ENCODE results near the gene WDFY3. TPM values are rescaled to one million over a fixed set of nuclear protein-coding genes. Genes with fewer than 3 reads are reported as not detected.

Gene WDFY3
- total RNA-seq, 1 experiment from 2014 or later, result 39.9 TPM

DNA sequence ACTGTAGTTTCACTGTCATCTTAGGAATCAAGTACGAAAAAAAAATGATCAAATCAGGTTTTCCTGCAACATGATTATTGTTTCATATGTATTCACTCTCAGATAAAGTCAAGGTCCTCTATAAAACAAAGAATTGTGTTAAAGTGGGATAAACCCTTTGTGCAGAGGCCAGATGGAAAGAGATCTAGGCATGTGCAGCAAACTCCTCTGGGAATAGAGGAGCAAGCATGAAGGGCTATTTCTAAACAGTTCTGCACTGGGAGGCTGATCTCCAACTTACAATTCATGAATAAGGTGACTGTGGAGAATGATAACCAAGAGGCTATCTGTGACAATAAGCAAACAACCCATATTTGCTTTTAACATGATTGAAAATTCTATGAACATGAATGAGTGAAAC is 2.4 kb upstream of the WDFY3 start:
- TF ChIP-seq SRF (IDR thresholded peaks at IDR 0.05; ENCODE audit: low read depth) (no peak), EGR1 (IDR thresholded peaks at IDR 0.05; ENCODE audit: low read depth) (no peak), CTCF (IDR thresholded peaks at IDR 0.05 in 2 of 3, conservative IDR thresholded peaks at IDR 0.05 in 1 of 3; ENCODE audit: borderline replicate concordance in 1 of 3, insufficient read depth in 1 of 3, low read depth in 2 of 3, low read length in 2 of 3) (no peak), JUND (IDR thresholded peaks at IDR 0.05) (no peak), YY1 (IDR thresholded peaks at IDR 0.05; ENCODE audit: extremely low read depth, insufficient replicate concordance, low read depth, low read length) (no peak)
- H4K20me1 ChIP-seq (ENCODE audit: insufficient read depth), result no peaks in the 10 kb centered on the region
- no peaks in the 10 kb centered on the region for H3K27me3 ChIP-seq (ENCODE audit: insufficient read depth, low read length)
- no peaks in the 10 kb centered on the region for H3K9me2 ChIP-seq (ENCODE audit: insufficient read depth)
- no peak overlapping the region for H3K4me3 ChIP-seq (replicated peaks in 1 of 2; ENCODE audit: low read depth in 1 of 2, low read length in 2 of 2)
- no peak for DNase-seq (ENCODE audit: low read depth, low spot score)
- POLR2A ChIA-PET, result no interaction called here
- H3K4me2 ChIP-seq (ENCODE audit: low read length), result no peak overlapping the region
- H3K79me2 ChIP-seq (ENCODE audit: insufficient read depth, low read length), result peaks cover 18% of the 10 kb centered on the region
- H3K27ac ChIP-seq (ENCODE audit: low read depth, low read length), result no peak overlapping the region
- H3K4me1 ChIP-seq (ENCODE audit: control insufficient read depth in 1 of 2, insufficient read depth in 2 of 2, low read length in 2 of 2), result peaks cover 4 to 18% of the 10 kb centered on the region in 2 experiments; a peak in 3 of 4 replicates
- no peak overlapping the region for H3K9ac ChIP-seq (ENCODE audit: low read length)
- H2AFZ ChIP-seq (ENCODE audit: low read depth, low read length, poor library complexity, severe bottlenecking), result no peak overlapping the region
- intact Hi-C loops (cut with micrococcal nuclease), result no loop called here
- CTCF ChIA-PET, result no interaction called here
- no TSS peak for BruUV-seq (replicated peaks)
- H3K9me3 ChIP-seq (ENCODE audit: control insufficient read depth in 1 of 2, insufficient read depth in 1 of 2, low read depth in 1 of 2, low read length in 2 of 2), result no peaks in the 10 kb centered on the region
- RAD21 ChIA-PET (ENCODE audit: low non-redundant PET in 1 of 2, low total read pairs in 2 of 2, uncharacterized antibody in 2 of 2, unreplicated experiment in 2 of 2), result no interaction called here
- ATAC-seq, result no peak
- H3K36me3 ChIP-seq (ENCODE audit: control insufficient read depth in 1 of 2, insufficient read depth in 2 of 2, low read length in 2 of 2), result no peaks in the 10 kb centered on the region

DNA sequence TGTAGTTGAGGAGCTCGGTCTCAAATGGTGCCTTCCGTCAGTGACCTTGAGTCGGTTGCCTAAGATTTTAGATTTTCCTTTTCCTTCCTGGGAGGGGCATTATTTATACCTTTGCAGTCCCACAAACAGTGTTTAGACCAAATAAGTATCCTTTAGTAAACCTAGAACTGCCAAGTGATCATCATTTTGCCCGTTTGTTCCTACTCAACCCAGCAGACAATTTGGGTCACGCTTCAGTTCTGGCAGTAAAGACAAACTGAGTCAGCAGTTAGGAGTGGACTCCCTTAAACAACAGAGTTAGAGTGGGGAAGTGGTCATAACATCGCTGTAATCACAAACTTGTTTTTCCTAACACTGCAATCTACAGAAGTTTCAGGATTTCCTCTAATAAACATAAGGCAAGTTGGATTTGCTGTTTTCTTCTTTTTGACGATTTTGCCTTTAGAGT is 777 bp upstream of the WDFY3 start:
- H3K9me2 ChIP-seq (ENCODE audit: insufficient read depth), result no peaks in the 10 kb centered on the region
- H3K9me3 ChIP-seq (ENCODE audit: control insufficient read depth in 1 of 2, insufficient read depth in 1 of 2, low read depth in 1 of 2, low read length in 2 of 2), result no peaks in the 10 kb centered on the region
- H3K9ac ChIP-seq (ENCODE audit: low read length), result peak overlapping the region; percentile 72
- H3K27me3 ChIP-seq (ENCODE audit: insufficient read depth, low read length), result no peaks in the 10 kb centered on the region
- ChIA-PET RAD21 (ENCODE audit: low non-redundant PET in 1 of 2, low total read pairs in 2 of 2, uncharacterized antibody in 2 of 2, unreplicated experiment in 2 of 2) (interaction anchor here (0.6 to 1.0 kb wide), 3 partner anchors 217 to 388 kb away, joined by 3 read pairs; no protein-coding TSS in a partner anchor), POLR2A (interaction anchor here (0.6 kb wide), 1 partner anchor 239 kb away, joined by 3 read pairs; no protein-coding TSS in a partner anchor), CTCF (interaction anchor here (1.5 to 1.8 kb wide), 2 partner anchors 216 to 388 kb away, joined by 3 to 12 read pairs; no protein-coding TSS in a partner anchor)
- BruUV-seq (replicated peaks), result no TSS peak
- peak overlapping the region; percentile 82 for H3K4me2 ChIP-seq (ENCODE audit: low read length)
- peaks cover 4 to 18% of the 10 kb centered on the region in 2 experiments; a peak in 3 of 4 replicates for H3K4me1 ChIP-seq (ENCODE audit: control insufficient read depth in 1 of 2, insufficient read depth in 2 of 2, low read length in 2 of 2)
- peak overlapping the region; percentile 88 for H3K27ac ChIP-seq (ENCODE audit: low read depth, low read length)
- H3K79me2 ChIP-seq (ENCODE audit: insufficient read depth, low read length), result peaks cover 34% of the 10 kb centered on the region
- no peaks in the 10 kb centered on the region for H4K20me1 ChIP-seq (ENCODE audit: insufficient read depth)
- ATAC-seq (no peak), DNase-seq (ENCODE audit: low read depth, low spot score) (no peak)
- no peaks in the 10 kb centered on the region for H3K36me3 ChIP-seq (ENCODE audit: control insufficient read depth in 1 of 2, insufficient read depth in 2 of 2, low read length in 2 of 2)
- intact Hi-C loops (cut with micrococcal nuclease), result loop anchor here (2.0 kb wide), 1 partner anchor 384 kb away; the partner anchor contains the start of gene CDS1
- no peak for TF ChIP-seq EGR1 (IDR thresholded peaks at IDR 0.05; ENCODE audit: low read depth)
- TF ChIP-seq JUND (IDR thresholded peaks at IDR 0.05), result no peak
- TF ChIP-seq REST (IDR thresholded peaks at IDR 0.05; ENCODE audit: low read depth), result no peak
- no peak for TF ChIP-seq RAD21 (IDR thresholded peaks at IDR 0.05; ENCODE audit: low read depth)
- no peak for TF ChIP-seq SIN3A (IDR thresholded peaks at IDR 0.05; ENCODE audit: low read depth)
- TF ChIP-seq YY1 (IDR thresholded peaks at IDR 0.05; ENCODE audit: extremely low read depth, insufficient replicate concordance, low read depth, low read length), result no peak
- TF ChIP-seq EZH2phosphoT487 (IDR thresholded peaks at IDR 0.05; ENCODE audit: borderline replicate concordance), result no peak
- H3K4me3 ChIP-seq (replicated peaks in 1 of 2; ENCODE audit: low read depth in 1 of 2, low read length in 2 of 2), result peak overlapping the region; percentile 56 to 79
- H2AFZ ChIP-seq (ENCODE audit: low read depth, low read length, poor library complexity, severe bottlenecking), result peak overlapping the region; percentile 81

Data from HCT116 (cell line).